GM19193 (cell line): ENCODE data around the gene MYL4.

Source experiments
- POLR2A ChIP-seq: IDR thresholded peaks from 4 replicates; pipeline ENCODE4 v1.6.1; 2011; ENCODE audit not compliant: insufficient read depth, insufficient read length; ENCODE audit errors: extremely low read depth

Gene MYL4

DNA sequence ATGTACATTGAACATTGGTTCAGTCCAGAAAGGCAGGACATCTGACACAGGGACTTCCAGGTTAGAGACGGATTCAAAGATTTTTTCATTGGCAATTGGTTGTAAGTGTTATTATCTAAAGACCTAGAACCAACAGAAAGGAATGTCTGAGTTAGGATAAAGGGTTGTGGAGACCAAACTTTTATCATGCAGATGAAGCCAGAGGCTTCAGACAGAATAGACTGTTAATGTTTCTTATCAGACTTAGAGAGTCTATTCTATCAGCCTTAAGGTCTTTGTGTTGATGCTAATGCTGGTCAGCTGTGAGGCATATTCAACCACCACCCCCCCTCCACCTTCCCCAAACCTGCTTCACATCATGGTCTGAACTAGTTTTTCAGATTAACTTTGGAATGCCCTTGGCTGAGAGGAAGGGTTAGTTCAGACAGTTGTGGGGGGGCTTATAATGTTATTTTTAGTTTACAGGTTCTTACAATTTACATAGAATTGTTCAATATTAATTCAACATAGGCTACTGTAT, 42.3 kb downstream of the MYL4 start:
- no peak for TF ChIP-seq POLR2A

DNA sequence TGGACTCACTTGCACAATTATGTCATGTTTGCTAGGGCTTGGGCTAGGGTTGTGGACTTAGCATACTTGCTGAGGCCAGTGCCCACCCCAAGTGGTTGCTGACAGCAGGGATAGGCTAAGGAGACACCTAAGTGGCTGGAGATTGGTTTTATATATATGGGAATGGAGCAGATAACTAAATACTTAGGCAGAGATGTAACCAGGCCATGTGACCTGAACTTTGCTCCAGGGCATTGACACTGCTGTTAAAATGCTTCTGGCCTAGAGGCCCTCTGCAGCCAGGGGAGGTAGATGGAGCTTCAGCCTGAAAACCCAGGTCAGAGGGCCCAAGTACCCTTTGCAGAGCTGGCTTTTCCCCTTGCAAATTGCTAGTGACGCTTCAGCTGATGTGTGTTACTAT, 43.1 kb downstream of the MYL4 start:
- TF ChIP-seq POLR2A, result no peak

DNA sequence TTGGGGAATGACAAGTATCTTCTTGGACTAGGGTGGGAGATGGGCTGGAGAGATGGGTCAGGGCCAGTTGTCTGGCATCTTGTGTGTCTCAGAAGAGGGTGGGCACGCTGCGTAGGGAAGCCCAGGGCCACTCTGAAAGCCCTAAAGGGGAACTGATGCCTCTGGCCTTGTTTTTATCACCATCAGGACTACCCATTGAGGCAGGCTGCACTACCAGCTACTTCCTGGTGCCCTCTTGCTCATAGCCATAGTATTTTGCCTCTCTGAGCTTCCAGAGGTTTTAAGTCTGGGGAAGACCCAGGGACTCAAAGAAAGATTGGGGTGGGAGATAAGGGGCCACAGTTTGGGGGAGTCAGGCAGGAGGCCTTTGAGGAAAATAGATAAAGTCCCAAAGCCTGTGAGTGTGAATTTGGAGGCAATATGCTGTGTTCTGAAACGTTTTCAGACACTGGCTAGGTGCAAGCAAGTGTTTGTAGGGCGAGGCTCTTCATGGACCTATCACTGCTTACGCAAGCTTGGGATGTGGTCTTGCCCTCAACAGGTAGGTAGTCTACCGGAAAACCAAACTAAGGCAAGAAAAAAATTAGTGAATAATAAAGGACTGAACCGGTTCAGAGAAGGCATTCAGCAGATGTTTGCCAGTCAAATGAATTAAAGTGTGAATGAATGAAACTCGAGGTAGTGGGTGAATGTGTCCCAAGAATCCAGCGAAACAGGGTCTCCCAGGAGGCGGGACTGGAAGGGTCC, 43.8 kb downstream of the MYL4 start:
- TF ChIP-seq POLR2A, result no peak

GRCh38 chr17:47253541-47254402, 44.6 kb downstream of the MYL4 start, which contains the start of gene ITGB3:
Gene ITGB3, plus strand, starts transcription at chr17:47253827. Its CDS starts 35 bp downstream, at chr17:47253862.
- peak; percentile 24 for TF ChIP-seq POLR2A

DNA sequence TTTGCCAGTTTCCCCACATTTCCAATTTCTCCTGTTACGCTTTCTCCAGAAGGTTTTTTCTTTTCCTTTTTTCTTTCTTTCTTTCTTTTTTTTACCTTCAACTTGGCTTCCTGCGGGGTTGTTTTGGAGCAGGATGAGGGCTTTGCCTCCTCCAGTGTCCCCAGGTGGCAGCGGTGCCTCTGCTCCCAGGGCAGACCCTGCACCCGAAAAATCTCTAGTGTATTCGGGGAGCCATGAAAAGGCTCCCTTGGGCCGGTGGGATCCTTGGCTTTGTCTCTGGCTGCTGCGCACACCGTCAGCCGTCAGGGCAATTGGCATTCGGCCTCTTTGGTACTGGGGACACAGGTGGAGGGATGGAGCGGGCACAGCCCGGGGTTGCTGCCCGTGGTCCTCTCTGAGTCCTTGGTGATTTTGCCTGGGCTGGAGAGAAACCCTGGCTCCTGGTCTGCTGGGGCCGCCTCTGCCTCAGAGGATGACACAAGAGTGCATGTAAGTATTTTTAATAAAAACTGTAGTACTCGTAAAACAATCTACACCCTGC, 45.3 kb downstream of the MYL4 start:
- TF ChIP-seq POLR2A, result no peak

GRCh38 chr17:47257651-47258339, 48.6 kb downstream of the MYL4 start:
- TF ChIP-seq POLR2A, result no peak

DNA sequence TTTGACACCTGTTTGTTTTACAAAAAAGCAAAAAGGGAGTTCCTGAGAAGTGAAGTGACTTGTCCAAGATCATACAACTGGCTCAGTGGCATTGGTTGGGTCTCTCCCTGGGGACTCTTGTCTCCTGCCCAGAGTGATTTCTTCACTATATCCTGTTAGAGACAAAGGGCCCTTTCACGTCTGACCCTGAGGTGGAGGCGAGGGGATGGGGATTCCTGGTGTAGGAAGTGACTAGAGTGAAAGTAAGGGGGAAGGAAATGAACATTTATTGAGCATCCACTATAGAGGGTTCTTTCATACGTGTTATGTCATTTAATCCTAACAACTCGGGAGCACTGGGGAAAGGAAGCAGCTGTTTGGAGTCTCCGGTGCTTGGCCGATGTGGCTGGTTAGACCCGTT, 53.4 kb downstream of the MYL4 start:
- TF ChIP-seq POLR2A, result no peak

- TF ChIP-seq POLR2A, result no peak
These were observed 55.0 kb downstream of the MYL4 start for GRCh38 chr17:47264166-47264565.

DNA sequence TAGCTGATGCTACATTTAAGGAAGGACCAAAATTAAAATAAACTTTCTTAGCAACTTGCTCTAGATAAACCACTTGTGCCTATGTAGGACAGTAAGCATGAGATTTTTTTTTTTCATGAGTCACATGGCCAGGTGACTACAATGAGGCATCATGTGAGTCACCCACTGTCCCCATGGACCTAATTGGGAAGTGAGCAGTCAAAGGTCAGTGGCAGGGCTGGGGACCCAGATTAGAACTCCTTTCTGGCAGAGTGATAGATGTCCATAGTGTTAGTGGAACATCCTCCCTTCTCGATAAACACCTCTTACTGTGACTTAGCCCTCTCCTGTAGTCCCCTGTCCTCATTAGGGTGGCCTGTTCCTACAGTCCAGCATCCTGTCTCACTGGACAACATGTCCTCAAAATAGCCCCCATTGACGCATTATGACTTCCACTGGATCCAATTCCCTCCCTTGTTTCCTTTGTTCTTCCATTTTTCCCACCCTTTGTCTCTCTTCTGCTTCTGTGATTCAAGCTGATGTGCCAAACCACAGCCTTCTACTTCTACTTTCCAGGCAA, 56.9 kb downstream of the MYL4 start:
- no peak for TF ChIP-seq POLR2A

DNA sequence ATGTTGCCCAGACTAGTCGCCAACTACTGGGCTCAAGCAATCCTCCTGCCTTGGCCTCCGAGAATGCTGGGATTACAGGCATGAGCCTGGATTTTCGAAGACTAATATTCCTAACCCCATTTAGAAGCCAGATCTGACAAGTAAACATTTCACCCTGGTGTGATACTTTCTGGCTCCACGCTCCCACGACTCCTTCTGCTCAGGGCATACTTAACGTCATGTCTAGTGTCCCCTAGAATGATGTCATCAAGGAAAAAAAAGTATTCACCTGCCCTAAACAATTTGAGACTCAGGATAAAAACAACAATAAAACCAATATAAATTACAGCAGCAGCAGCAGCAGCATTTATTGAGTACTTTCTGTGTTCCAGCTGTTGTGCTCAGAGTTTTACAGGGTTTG, 57.6 kb downstream of the MYL4 start:
- TF ChIP-seq POLR2A, result no peak

DNA sequence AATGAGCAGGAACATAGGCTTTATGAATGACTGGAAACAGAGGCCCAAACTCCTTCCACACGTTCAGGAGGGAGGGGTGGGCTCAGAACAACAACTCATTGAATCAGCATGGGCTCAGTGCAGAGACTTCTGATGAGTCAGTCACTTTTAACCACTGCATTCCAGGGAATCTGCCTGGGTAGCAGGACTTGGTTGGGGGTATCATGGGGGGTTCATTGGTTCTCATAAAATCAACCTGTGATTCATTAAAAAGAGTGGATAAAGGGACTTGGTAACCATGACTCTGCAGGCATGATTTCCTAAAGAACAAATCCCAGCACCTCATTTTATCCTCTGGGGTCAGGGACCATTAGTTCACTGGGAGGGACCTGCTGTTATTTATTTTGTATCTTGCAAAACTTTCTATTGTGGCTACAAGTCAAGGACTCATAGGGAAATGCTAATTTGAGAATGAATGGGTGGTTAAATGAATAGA, 58.2 kb downstream of the MYL4 start:
- TF ChIP-seq POLR2A, result no peak

- no peak for TF ChIP-seq POLR2A
These were observed 62.0 kb downstream of the MYL4 start for GRCh38 chr17:47270946-47271705.

- TF ChIP-seq POLR2A, result no peak
These were observed 63.3 kb downstream of the MYL4 start for GRCh38 chr17:47272491-47272890.

GRCh38 chr17:47273245-47273644, 64.1 kb downstream of the MYL4 start:
- no peak for TF ChIP-seq POLR2A
